Neural progenitor cell (in vitro differentiated cells): ENCODE measurements around the gene LDB2. TPM values are rescaled to one million over a fixed set of nuclear protein-coding genes. Genes with fewer than 3 reads are reported as not detected.

Source experiments
- DNase-seq: peaks from one replicate; pipeline ENCODE4 v3.0.0-alpha.2; 2016; ENCODE audit warnings: low spot score
- H2AFZ ChIP-seq: fragments of 200-600 bp; sonication (generic); replicated peaks from 2 replicates; pipeline ENCODE4 v1.6.1; 2016; ENCODE audit warnings: antibody characterized with exemption
- H3F3A ChIP-seq: fragments of 200-600 bp; sonication (generic); 2 replicates; pipeline ENCODE4 v1.6.1; 2016; ENCODE audit warnings: antibody characterized with exemption, low read depth
- H3K27ac ChIP-seq: fragments of 200-600 bp; sonication (generic); 2 replicates; pipeline ENCODE4 v1.5.1; 2016; ENCODE audit warnings: mild to moderate bottlenecking
- H3K27me3 ChIP-seq: fragments of 200-600 bp; sonication (generic); 2 replicates; pipeline ENCODE4 v1.6.1; 2016; ENCODE audit warnings: mild to moderate bottlenecking, moderate library complexity
- H3K36me3 ChIP-seq: fragments of 200-600 bp; sonication (generic); 2 replicates; pipeline ENCODE4 v1.5.1; 2016
- H3K4me1 ChIP-seq: fragments of 200-600 bp; sonication (generic); 2 replicates; pipeline ENCODE4 v1.6.1; 2016; ENCODE audit warnings: mixed run types
- H3K4me2 ChIP-seq: fragments of 200-600 bp; sonication (generic); 2 replicates; pipeline ENCODE4 v1.6.1; 2016
- H3K4me3 ChIP-seq: fragments of 200-600 bp; sonication (generic); 2 replicates; pipeline ENCODE4 v1.5.1; 2016
- H3K79me2 ChIP-seq: fragments of 200-600 bp; sonication (generic); 2 replicates; pipeline ENCODE4 v1.6.1; 2016; ENCODE audit warnings: low read depth
- H3K9ac ChIP-seq: fragments of 200-600 bp; sonication (generic); 2 replicates; pipeline ENCODE4 v1.6.1; 2016
- H3K9me3 ChIP-seq: fragments of 200-600 bp; sonication (generic); 2 replicates; pipeline ENCODE4 v1.5.1; 2016; ENCODE audit warnings: low read depth
- H4K20me1 ChIP-seq: fragments of 200-600 bp; sonication (generic); 2 replicates; pipeline ENCODE4 v1.6.1; 2016; ENCODE audit warnings: low read depth
- H3K27ac Mint-ChIP-seq: 3 replicates; pipeline ENCODE4 v1.8.0; 2021; ENCODE audit warnings: mixed read lengths
- H3K27me3 Mint-ChIP-seq: 2 replicates; pipeline ENCODE4 v1.8.0; 2022; ENCODE audit warnings: low read depth, mild to moderate bottlenecking, inconsistent platforms, moderate library complexity, mixed read lengths; ENCODE audit not compliant: insufficient read depth
- H3K36me3 Mint-ChIP-seq: 3 replicates; pipeline ENCODE4 v1.8.0; 2021; ENCODE audit warnings: mixed read lengths
- H3K4me1 Mint-ChIP-seq: 3 replicates; pipeline ENCODE4 v1.8.0; 2021; ENCODE audit warnings: mixed read lengths
- H3K4me3 Mint-ChIP-seq: 3 replicates; pipeline ENCODE4 v1.8.0; 2021; ENCODE audit warnings: mild to moderate bottlenecking, moderate library complexity, mixed read lengths
- H3K9me3 Mint-ChIP-seq: 3 replicates; pipeline ENCODE4 v1.8.0; 2020; ENCODE audit warnings: mixed read lengths
- CTCF ChIP-seq: fragments of 200-600 bp; sonication (generic); IDR thresholded peaks from 2 replicates; pipeline ENCODE4 v1.5.1; 2017; ENCODE audit warnings: antibody characterized with exemption, mild to moderate bottlenecking
- EZH2 ChIP-seq: fragments of 200-600 bp; sonication (generic); IDR thresholded peaks from 2 replicates; pipeline ENCODE4 v1.6.1; 2017; ENCODE audit warnings: antibody characterized with exemption, mild to moderate bottlenecking, moderate library complexity
- EZH2phosphoT487 ChIP-seq: fragments of 200-600 bp; sonication (generic); IDR thresholded peaks from 2 replicates; pipeline ENCODE4 v1.6.1; 2017; ENCODE audit warnings: antibody characterized with exemption
- total RNA-seq: library from RNA; depleted of rRNA; stranded (reverse); fragments of >200 nt; gene quantifications from 2 replicates; pipeline ENCODE4 v1.2.3, GENCODE V29; 2015; ENCODE audit warnings: low replicate concordance

The LDB2 gene
- total RNA-seq, 1 donor from 2014 or later = 24.3 TPM

- no peaks in the 10 kb centered on the region for H3K79me2 ChIP-seq
- no peak for TF ChIP-seq CTCF
- TF ChIP-seq EZH2phosphoT487 = no peak
- TF ChIP-seq EZH2 = no peak
- Mint-ChIP-seq H3K9me3 (peaks cover 3% of the 10 kb centered on the region), H3K36me3 (peaks cover 3% of the 10 kb centered on the region), H3K27me3 (no peaks in the 10 kb centered on the region), H3K4me1 (no peaks in the 10 kb centered on the region), H3K4me3 (no peak overlapping the region), H3K27ac (no peak overlapping the region)
- no peak overlapping the region for H3K27ac ChIP-seq
- no peaks in the 10 kb centered on the region for H3K36me3 ChIP-seq
- H2AFZ ChIP-seq = no peak overlapping the region
- H3K4me1 ChIP-seq = no peaks in the 10 kb centered on the region
- no peak overlapping the region for H3K9ac ChIP-seq
- no peaks in the 10 kb centered on the region for H4K20me1 ChIP-seq
- no peaks in the 10 kb centered on the region for H3K9me3 ChIP-seq
- H3K27me3 ChIP-seq = no peaks in the 10 kb centered on the region
- no peak overlapping the region for H3K4me3 ChIP-seq
- no peak for DNase-seq
- no peaks in the 10 kb centered on the region for H3F3A ChIP-seq
- no peak overlapping the region for H3K4me2 ChIP-seq
Measured at GRCh38 chr4:16550531-16550930, 347.9 kb downstream of the LDB2 start.

GRCh38 chr4:16545656-16546055 lies 352.8 kb downstream of the LDB2 start:
- Histone ChIP-seq H3K4me3 (no peak overlapping the region), H3K79me2 (no peaks in the 10 kb centered on the region), H3K9ac (no peak overlapping the region), H3K9me3 (no peaks in the 10 kb centered on the region), H3K27ac (no peak overlapping the region), H3K4me1 (no peaks in the 10 kb centered on the region), H3K4me2 (no peak overlapping the region), H2AFZ (no peak overlapping the region), H4K20me1 (no peaks in the 10 kb centered on the region), H3K27me3 (no peaks in the 10 kb centered on the region), H3F3A (no peaks in the 10 kb centered on the region), H3K36me3 (no peaks in the 10 kb centered on the region)
- no peak for DNase-seq
- Mint-ChIP-seq H3K9me3 (no peaks in the 10 kb centered on the region), H3K4me1 (no peaks in the 10 kb centered on the region), H3K27ac (no peak overlapping the region), H3K27me3 (no peaks in the 10 kb centered on the region), H3K36me3 (peaks cover 3% of the 10 kb centered on the region), H3K4me3 (no peak overlapping the region)
- TF ChIP-seq EZH2 (no peak), EZH2phosphoT487 (no peak), CTCF (no peak)

- Mint-ChIP-seq H3K4me3 (no peak overlapping the region), H3K9me3 (no peaks in the 10 kb centered on the region), H3K27ac (no peak overlapping the region), H3K4me1 (no peaks in the 10 kb centered on the region), H3K27me3 (peaks cover 2% of the 10 kb centered on the region), H3K36me3 (no peaks in the 10 kb centered on the region)
- H3K79me2 ChIP-seq = no peaks in the 10 kb centered on the region
- H3K4me1 ChIP-seq = no peaks in the 10 kb centered on the region
- no peaks in the 10 kb centered on the region for H3K9me3 ChIP-seq
- no peak overlapping the region for H3K4me3 ChIP-seq
- no peak overlapping the region for H3K4me2 ChIP-seq
- DNase-seq = no peak
- H3K9ac ChIP-seq = no peak overlapping the region
- no peak overlapping the region for H2AFZ ChIP-seq
- no peaks in the 10 kb centered on the region for H3K36me3 ChIP-seq
- H4K20me1 ChIP-seq = no peaks in the 10 kb centered on the region
- no peak overlapping the region for H3K27ac ChIP-seq
- TF ChIP-seq EZH2 (no peak), CTCF (no peak), EZH2phosphoT487 (no peak)
- H3F3A ChIP-seq = no peaks in the 10 kb centered on the region
- H3K27me3 ChIP-seq = no peaks in the 10 kb centered on the region
Measured at GRCh38 chr4:16544869-16545268, 353.6 kb downstream of the LDB2 start.
